Stomach (tissue), 4 donors: Measurements from ENCODE around the gene CDC42BPB.

Experiments used
- CTCF ChIP-seq, 7 experiments: fragments of 450-650 bp in 4 of 7; fragments of 200-600 bp in 3 of 7; sonication (generic) in 3 of 7; IDR thresholded peaks; one replicate each; pipeline ENCODE4 v1.5.1; 2016 to 2019; ENCODE audit warnings: antibody characterized with exemption in 7 of 7, control low read depth in 2 of 7, mild to moderate bottlenecking in 1 of 7
- EP300 ChIP-seq: sonication (generic); formaldehyde crosslinking; IDR thresholded peaks from one replicate; pipeline ENCODE4 v1.6.1; 2017; ENCODE audit warnings: antibody characterized with exemption
- POLR2A ChIP-seq, 4 donors: fragments of 450-650 bp; IDR thresholded peaks; one replicate each; pipeline ENCODE4 v1.6.1; 2016; ENCODE audit warnings: antibody characterized with exemption in 4 of 4, control low read depth in 2 of 4, mild to moderate bottlenecking in 1 of 4, moderate library complexity in 1 of 4

- TF ChIP-seq POLR2A (IDR thresholded peaks at IDR 0.05) (no peak), CTCF (IDR thresholded peaks at IDR 0.05) (no peak), EP300 (no peak)
Observed at GRCh38 chr14:102970496-102970895, 86.9 kb downstream of the CDC42BPB start.
